IPS-20b (cell line): ENCODE measurements around the gene RWDD1.
"Not testable (repeated sequence)": the region's sequence is repeated elsewhere in the genome, so short reads cannot be mapped to it uniquely, and the experiment has no call there.

Experiments
- H3K27ac ChIP-seq: one replicate; pipeline ENCODE4 v1.5.1; 2013; ENCODE audit warnings: low read length
- H3K27me3 ChIP-seq: 2 replicates; pipeline ENCODE4 v1.6.1; 2013; ENCODE audit warnings: mild to moderate bottlenecking, low read length, inconsistent platforms; ENCODE audit not compliant: insufficient read depth
- H3K36me3 ChIP-seq: 2 replicates; pipeline ENCODE4 v1.6.1; 2013; ENCODE audit warnings: low read depth, mild to moderate bottlenecking, inconsistent platforms, low read length, moderate library complexity; ENCODE audit not compliant: insufficient read depth
- H3K4me1 ChIP-seq: 2 replicates; pipeline ENCODE4 v1.6.1; 2013; ENCODE audit warnings: mild to moderate bottlenecking, control low read depth, inconsistent platforms, low read length, moderate library complexity; ENCODE audit not compliant: insufficient read depth
- H3K4me3 ChIP-seq: 2 replicates; pipeline ENCODE4 v1.5.1; 2013; ENCODE audit warnings: mild to moderate bottlenecking, low read length, inconsistent platforms
- H3K9ac ChIP-seq: 2 replicates; pipeline ENCODE4 v1.6.1; 2013; ENCODE audit warnings: low read depth, mild to moderate bottlenecking, inconsistent platforms, low read length, moderate library complexity
- H3K9me3 ChIP-seq: 2 replicates; pipeline ENCODE4 v1.6.1; 2013; ENCODE audit warnings: mild to moderate bottlenecking, low read depth, low read length, inconsistent platforms; ENCODE audit not compliant: insufficient read depth

The RWDD1 gene

GRCh38 chr6:116578335-116578734 is 7.0 kb downstream of the RWDD1 start:
- H3K27ac ChIP-seq, result no peak overlapping the region
- H3K9ac ChIP-seq, result no peak overlapping the region
- no peak overlapping the region for H3K4me3 ChIP-seq
- no peaks in the 10 kb centered on the region for H3K4me1 ChIP-seq
- no peaks in the 10 kb centered on the region for H3K9me3 ChIP-seq
- peaks cover 38% of the 10 kb centered on the region for H3K36me3 ChIP-seq
- H3K27me3 ChIP-seq, result no peaks in the 10 kb centered on the region

- no peaks in the 10 kb centered on the region for H3K27me3 ChIP-seq
- H3K36me3 ChIP-seq, result peaks cover 38% of the 10 kb centered on the region
- no peak overlapping the region for H3K4me3 ChIP-seq
- no peaks in the 10 kb centered on the region for H3K9me3 ChIP-seq
- no peaks in the 10 kb centered on the region for H3K4me1 ChIP-seq
- H3K9ac ChIP-seq, result no peak overlapping the region
- H3K27ac ChIP-seq, result no peak overlapping the region
These were observed 7.8 kb downstream of the RWDD1 start for GRCh38 chr6:116579143-116579542.

- no peaks in the 10 kb centered on the region for H3K27me3 ChIP-seq
- no peaks in the 10 kb centered on the region for H3K9me3 ChIP-seq
- no peak overlapping the region for H3K27ac ChIP-seq
- no peaks in the 10 kb centered on the region for H3K4me1 ChIP-seq
- no peak overlapping the region for H3K9ac ChIP-seq
- H3K4me3 ChIP-seq, result no peak overlapping the region
- H3K36me3 ChIP-seq, result peaks cover 42% of the 10 kb centered on the region
These were observed 8.9 kb downstream of the RWDD1 start for GRCh38 chr6:116580198-116580597.

- Histone ChIP-seq H3K36me3 (peaks cover 55% of the 10 kb centered on the region), H3K4me3 (no peak overlapping the region), H3K9me3 (no peaks in the 10 kb centered on the region), H3K4me1 (no peaks in the 10 kb centered on the region), H3K27ac (no peak overlapping the region), H3K27me3 (no peaks in the 10 kb centered on the region), H3K9ac (no peak overlapping the region)
These were observed 15.0 kb downstream of the RWDD1 start for GRCh38 chr6:116586276-116586675.

GRCh38 chr6:116586738-116587137 is 15.4 kb downstream of the RWDD1 start:
- H3K4me1 ChIP-seq, result no peaks in the 10 kb centered on the region
- no peak overlapping the region for H3K9ac ChIP-seq
- peaks cover 55% of the 10 kb centered on the region for H3K36me3 ChIP-seq
- no peaks in the 10 kb centered on the region for H3K27me3 ChIP-seq
- H3K9me3 ChIP-seq, result no peaks in the 10 kb centered on the region
- H3K4me3 ChIP-seq, result no peak overlapping the region
- no peak overlapping the region for H3K27ac ChIP-seq

- Histone ChIP-seq H3K4me1 (no peaks in the 10 kb centered on the region), H3K27me3 (no peaks in the 10 kb centered on the region), H3K36me3 (peaks cover 39% of the 10 kb centered on the region), H3K4me3 (no peak overlapping the region), H3K9me3 (no peaks in the 10 kb centered on the region), H3K9ac (no peak overlapping the region), H3K27ac (no peak overlapping the region)
These were observed 23.9 kb downstream of the RWDD1 start for GRCh38 chr6:116595247-116595646.

- Histone ChIP-seq H3K36me3 (peaks cover 23% of the 10 kb centered on the region), H3K4me1 (no peaks in the 10 kb centered on the region), H3K27ac (no peak overlapping the region), H3K4me3 (no peak overlapping the region), H3K27me3 (no peaks in the 10 kb centered on the region), H3K9ac (no peak overlapping the region), H3K9me3 (no peaks in the 10 kb centered on the region)
These were observed 25.5 kb downstream of the RWDD1 start for GRCh38 chr6:116596815-116597214.

GRCh38 chr6:116603916-116604315 is 32.6 kb downstream of the RWDD1 start:
- not testable (repeated sequence) for H3K4me3 ChIP-seq, H3K27ac ChIP-seq, H3K9me3 ChIP-seq, H3K4me1 ChIP-seq, H3K36me3 ChIP-seq, H3K27me3 ChIP-seq, H3K9ac ChIP-seq

- H3K27ac ChIP-seq, H3K9ac ChIP-seq, H3K36me3 ChIP-seq, H3K4me1 ChIP-seq, H3K4me3 ChIP-seq, H3K9me3 ChIP-seq, H3K27me3 ChIP-seq: not testable (repeated sequence)
These were observed 33.6 kb downstream of the RWDD1 start for GRCh38 chr6:116604868-116605267.

GRCh38 chr6:116605935-116606334 is 34.6 kb downstream of the RWDD1 start:
- Histone ChIP-seq H3K36me3 (no peaks in the 10 kb centered on the region), H3K9me3 (no peaks in the 10 kb centered on the region), H3K4me1 (peaks cover 2% of the 10 kb centered on the region; the same call in 1 of the 2 replicates), H3K9ac (no peak overlapping the region), H3K4me3 (no peak overlapping the region), H3K27me3 (no peaks in the 10 kb centered on the region), H3K27ac (no peak overlapping the region)

- no peaks in the 10 kb centered on the region for H3K9me3 ChIP-seq
- H3K36me3 ChIP-seq, result no peaks in the 10 kb centered on the region
- no peak overlapping the region for H3K4me3 ChIP-seq
- H3K27ac ChIP-seq, result no peak overlapping the region
- H3K4me1 ChIP-seq, result peaks cover 8% of the 10 kb centered on the region; the same call in 1 of the 2 replicates
- H3K27me3 ChIP-seq, result no peaks in the 10 kb centered on the region
- H3K9ac ChIP-seq, result no peak overlapping the region
These were observed 39.8 kb downstream of the RWDD1 start for GRCh38 chr6:116611056-116611455.

- H3K4me3 ChIP-seq, result peak within 1 kb of the TSS; percentile 80
- H3K27me3 ChIP-seq, result peaks cover 19% of the 10 kb centered on the region
- H3K9me3 ChIP-seq, result no peaks in the 10 kb centered on the region
- H3K9ac ChIP-seq, result peak within 1 kb of the TSS; percentile 83
- H3K27ac ChIP-seq, result peak within 1 kb of the TSS; percentile 86
- peaks cover 5% of the 10 kb centered on the region; the same call in 1 of the 2 replicates for H3K4me1 ChIP-seq
- no peaks in the 10 kb centered on the region for H3K36me3 ChIP-seq
These were observed 44.8 kb downstream of the RWDD1 start, which contains the start of gene RSPH4A for GRCh38 chr6:116615937-116616736. TSS of gene RSPH4A (plus strand) at chr6:116616479. CDS start at chr6:116616624, 145 bp downstream.
